B cell (primary cell): ENCODE measurements around the gene MTX1. TPM values are rescaled to one million over a fixed set of nuclear protein-coding genes. Genes with fewer than 3 reads are reported as not detected.

Source experiments
- ATAC-seq: fragments of 200-7000 bp; cut with Tn5 transposase; one replicate; pipeline ENCODE4 v1.10.0; 2021; ENCODE audit warnings: low read depth, mild to moderate bottlenecking, moderate number of reproducible peaks, moderate library complexity
- CTCF ChIA-PET: fragments of 350-600 bp; sonication (Branson Sonifier 250); formaldehyde crosslinking; loops from one replicate; lab custom pipeline; 2021; ENCODE audit warnings: antibody characterized with exemption, inconsistent platforms; lab: Charles Lee
- POLR2A ChIA-PET: fragments of 350-600 bp; sonication (Branson Sonifier 250); formaldehyde crosslinking; loops from one replicate; lab custom pipeline; 2021; ENCODE audit warnings: antibody characterized with exemption; lab: Charles Lee
- DNase-seq: peaks from one replicate; pipeline ENCODE4 v3.0.0; 2013
- H2AFZ ChIP-seq: 2 replicates; pipeline ENCODE4 v1.6.1; 2012; ENCODE audit warnings: mild to moderate bottlenecking, low read depth, low read length; ENCODE audit not compliant: insufficient read depth, poor library complexity, severe bottlenecking
- H3K27ac ChIP-seq, 2 donors: 1 replicate in 1 of 2; 2 replicates in 1 of 2; pipeline ENCODE4 v1.5.1; 2012 to 2013; ENCODE audit warnings: low read length in 2 of 2, mild to moderate bottlenecking in 2 of 2, moderate library complexity in 1 of 2
- H3K27me3 ChIP-seq, 4 experiments: fragments of 200-600 bp in 1 of 4; sonication (generic) in 1 of 4; replicated peaks in 1 of 4; 1 replicate in 2 of 4; 2 replicates in 2 of 4; pipeline versions ENCODE4 v1.6.1 to v1.7.0; 2013 to 2016; ENCODE audit warnings: low read length in 3 of 4, mild to moderate bottlenecking in 2 of 4, mixed read lengths in 1 of 4, moderate library complexity in 1 of 4; ENCODE audit not compliant: insufficient read depth in 4 of 4, control insufficient read depth in 3 of 4; ENCODE audit errors: control extremely low read depth in 1 of 4
- H3K36me3 ChIP-seq, 2 experiments: replicated peaks in 1 of 2; 1 replicate in 1 of 2; 2 replicates in 1 of 2; pipeline versions ENCODE4 v1.6.1 to v1.7.1; 2013; ENCODE audit warnings: low read length in 1 of 2; ENCODE audit not compliant: insufficient read depth in 2 of 2, control insufficient read depth in 1 of 2; ENCODE audit errors: control extremely low read depth in 1 of 2, extremely low read depth in 1 of 2
- H3K4me1 ChIP-seq, 2 donors: fragments of 200-600 bp in 1 of 2; sonication (generic) in 1 of 2; 1 replicate in 1 of 2; 2 replicates in 1 of 2; pipeline versions ENCODE4 v1.5.1 to v1.6.1; 2013 to 2017; ENCODE audit warnings: low read length in 2 of 2; ENCODE audit not compliant: control insufficient read depth in 2 of 2, insufficient read depth in 2 of 2
- H3K4me2 ChIP-seq: replicated peaks from 2 replicates; pipeline ENCODE3; 2012; ENCODE audit warnings: mild to moderate bottlenecking, low read depth, low read length; ENCODE audit not compliant: poor library complexity, severe bottlenecking
- H3K4me3 ChIP-seq, 5 experiments: fragments of 200-600 bp in 1 of 5; sonication (generic) in 1 of 5; 1 replicate in 3 of 5; 2 replicates in 2 of 5; pipeline versions ENCODE4 v1.5.1 to v1.7.0; 2011 to 2016; ENCODE audit warnings: low read length in 4 of 5, mild to moderate bottlenecking in 4 of 5, low read depth in 2 of 5, control low read depth in 1 of 5, moderate library complexity in 1 of 5; ENCODE audit not compliant: insufficient read depth in 1 of 5; ENCODE audit errors: control extremely low read depth in 1 of 5, extremely low read depth in 1 of 5
- H3K79me2 ChIP-seq: fragments of 200-600 bp; sonication (generic); one replicate; pipeline ENCODE4 v1.6.0; 2016; ENCODE audit warnings: low read length; ENCODE audit not compliant: control insufficient read depth, insufficient read depth
- H3K9ac ChIP-seq: fragments of 200-600 bp; sonication (generic); 2 replicates; pipeline ENCODE4 v1.6.1; 2017; ENCODE audit warnings: mild to moderate bottlenecking, low read length, moderate library complexity
- H3K9me3 ChIP-seq, 3 donors: one replicate each; pipeline versions ENCODE4 v1.6.1 to v1.7.1; 2013; ENCODE audit warnings: low read length in 2 of 3; ENCODE audit not compliant: control insufficient read depth in 2 of 3, insufficient read depth in 1 of 3; ENCODE audit errors: control extremely low read depth in 1 of 3
- H4K20me1 ChIP-seq: 2 replicates; pipeline ENCODE4 v1.6.0; 2012; ENCODE audit warnings: mild to moderate bottlenecking, low read length; ENCODE audit not compliant: insufficient read depth, control insufficient read depth, poor library complexity, severe bottlenecking
- H3K27ac Mint-ChIP-seq: one replicate; pipeline ENCODE4 v1.8.0; 2021; ENCODE audit warnings: mixed read lengths
- H3K27me3 Mint-ChIP-seq: one replicate; pipeline ENCODE4 v1.8.0; 2021; ENCODE audit warnings: mixed read lengths
- H3K4me1 Mint-ChIP-seq: one replicate; pipeline ENCODE4 v1.8.0; 2021; ENCODE audit warnings: mixed read lengths
- H3K4me3 Mint-ChIP-seq: one replicate; pipeline ENCODE4 v1.8.0; 2021; ENCODE audit warnings: mixed read lengths
- H3K9me3 Mint-ChIP-seq: one replicate; pipeline ENCODE4 v1.8.0; 2022; ENCODE audit warnings: mixed read lengths; ENCODE audit not compliant: insufficient read depth
- CTCF ChIP-seq: fragments of 200-600 bp; IDR thresholded peaks from one replicate; pipeline ENCODE4 v1.8.0; 2022; ENCODE audit warnings: antibody characterized with exemption, mild to moderate bottlenecking
- EZH2 ChIP-seq: IDR thresholded peaks from 2 replicates; pipeline ENCODE4 v1.6.1; 2012; ENCODE audit warnings: borderline replicate concordance, low read depth, mild to moderate bottlenecking, moderate library complexity, low read length; ENCODE audit not compliant: insufficient read depth, poor library complexity, severe bottlenecking
- WGBS: methylation state at CpG from one replicate; pipeline ENCODE4 v1.1.5; 2013; ENCODE audit warnings: missing lambda C conversion rate; ENCODE audit not compliant: insufficient coverage; 5-methylcytosine and 5-hydroxymethylcytosine counted together
- intact Hi-C: fragments of 100-400 bp; cut with micrococcal nuclease; formaldehyde crosslinking; loops from one replicate; pipeline ENCODE4 v1.10.0; 2022
- polyA plus RNA-seq: library from polyadenylated mRNA; depleted of rRNA; stranded (reverse); fragments of >200 nt; gene quantifications from 2 replicates; pipeline ENCODE4 v1.2.3, GENCODE V29; 2012
- total RNA-seq, 2 donors: library from RNA; stranded (reverse); fragments of 120-200 nt in 1 of 2; gene quantifications; 1 replicate in 1 of 2; 2 replicates in 1 of 2; pipeline versions ENCODE4 v1.2.3 to v1.2.4, GENCODE V29; 2013 to 2022

Gene MTX1
- total and polyA plus RNA-seq, 2 donors (not counting 1 experiment from before 2014, with no cell fraction given), result 19.0 to 40.4 TPM

DNA sequence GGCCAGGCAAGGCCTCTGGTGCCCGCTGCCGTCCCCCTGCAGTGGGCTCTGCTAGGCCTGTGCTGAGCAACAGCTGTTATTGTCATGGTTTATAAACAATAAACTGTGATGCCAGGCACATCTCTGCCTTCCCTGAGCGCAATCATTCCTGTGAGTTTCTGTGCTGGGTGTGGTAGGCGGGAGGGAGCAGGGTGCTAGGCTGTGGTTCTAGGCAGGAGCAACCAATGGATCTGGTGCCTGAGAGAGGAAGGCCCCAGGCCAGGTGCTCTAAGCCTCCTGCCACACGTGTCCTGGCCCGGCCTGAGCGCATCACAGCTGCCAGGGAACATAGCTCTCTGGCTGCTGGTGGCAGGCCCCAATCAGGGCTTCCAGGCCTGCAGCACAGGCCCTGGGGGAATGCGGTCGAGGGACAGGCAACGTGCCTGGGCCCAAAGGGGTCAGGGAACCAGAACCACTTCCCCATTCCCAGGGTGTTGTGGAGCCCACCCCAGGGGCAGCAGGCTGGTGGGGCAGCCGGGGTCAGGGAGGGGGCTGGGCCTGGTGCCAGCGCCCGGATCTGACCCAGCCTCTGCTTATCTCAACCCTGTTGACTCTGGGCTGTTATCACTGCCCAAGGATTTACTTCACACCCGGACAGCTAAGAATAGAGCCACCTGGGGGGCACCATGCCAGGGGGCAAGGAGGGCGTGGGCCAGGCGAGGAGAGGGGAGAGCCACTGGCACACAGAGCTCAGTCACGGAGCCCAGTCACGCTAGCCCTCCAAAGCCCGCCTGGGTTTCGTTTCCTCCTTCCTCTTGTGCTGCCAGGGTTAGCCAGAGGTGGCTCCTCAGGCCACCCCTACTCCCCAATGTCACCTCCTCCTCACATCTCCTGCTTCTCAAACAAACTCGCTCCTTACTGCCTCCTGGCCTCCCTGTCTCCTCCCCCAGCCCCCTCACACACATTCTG lies 23.4 kb upstream of the MTX1 start:
- intact Hi-C loops, result no loop called here
- H2AFZ ChIP-seq, result peak overlapping the region; percentile 40
- H3K9ac ChIP-seq, result no peak overlapping the region
- peak; percentile 97 for ATAC-seq
- Mint-ChIP-seq H3K27ac (peak overlapping the region; percentile 86), H3K27me3 (no peaks in the 10 kb centered on the region), H3K4me1 (peaks cover 28% of the 10 kb centered on the region), H3K4me3 (peak overlapping the region; percentile 23), H3K9me3 (no peaks in the 10 kb centered on the region)
- no peaks in the 10 kb centered on the region for H3K79me2 ChIP-seq
- ChIA-PET POLR2A (interaction anchor here (0.6 to 1.9 kb wide), 6 partner anchors 9 to 49 kb away, joined by 3 to 11 read pairs (median 5); partner anchors contain the start of gene KRTCAP2), CTCF (interaction anchor here (0.8 to 3.2 kb wide), 9 partner anchors 8 to 100 kb away, joined by 3 to 31 read pairs (median 6); partner anchors contain the start of genes KRTCAP2, THBS3 and TRIM46)
- DNase-seq, result peak; percentile 79
- no peaks in the 10 kb centered on the region for H3K27me3 ChIP-seq
- peak overlapping the region; percentile 38 to 41 for H3K27ac ChIP-seq
- WGBS, result 46% methylated on average over 21 of the region's 21 CpGs
- no peaks in the 10 kb centered on the region for H4K20me1 ChIP-seq
- peak overlapping the region in 1 of 5 experiments; percentile 1 for H3K4me3 ChIP-seq
- H3K9me3 ChIP-seq, result no peaks in the 10 kb centered on the region
- no peak for TF ChIP-seq CTCF
- no peak for TF ChIP-seq EZH2
- peak overlapping the region; percentile 59 for H3K4me2 ChIP-seq
- peaks cover 18 to 31% of the 10 kb centered on the region in 2 donors for H3K4me1 ChIP-seq
- H3K36me3 ChIP-seq, result no peaks in the 10 kb centered on the region

DNA sequence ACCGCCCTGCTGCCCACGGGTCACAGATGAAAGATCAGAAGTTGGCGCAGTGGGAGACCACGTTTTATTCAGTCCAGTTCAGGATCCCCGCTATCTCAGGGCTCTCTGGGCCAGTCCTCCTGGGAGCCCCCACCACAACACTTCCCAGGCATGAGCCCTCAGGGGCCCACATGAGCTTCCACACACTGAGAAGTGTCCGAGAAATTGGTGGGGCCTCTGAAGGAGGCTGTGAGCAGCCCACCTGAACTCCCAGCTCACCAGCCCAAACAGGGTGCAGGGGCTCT lies 22.8 kb upstream of the MTX1 start:
- Histone ChIP-seq H2AFZ (peak overlapping the region; percentile 40), H3K9me3 (no peaks in the 10 kb centered on the region), H3K4me2 (peak overlapping the region; percentile 59), H3K4me1 (peaks cover 18 to 31% of the 10 kb centered on the region in 2 donors), H3K4me3 (no peak overlapping the region), H3K27ac (peak overlapping the region; percentile 12 to 41), H4K20me1 (no peaks in the 10 kb centered on the region), H3K79me2 (no peaks in the 10 kb centered on the region), H3K27me3 (no peaks in the 10 kb centered on the region), H3K36me3 (no peaks in the 10 kb centered on the region), H3K9ac (no peak overlapping the region)
- ChIA-PET POLR2A (interaction anchor here (1.0 to 1.9 kb wide), 4 partner anchors 8 to 39 kb away, joined by 3 to 11 read pairs (median 8); partner anchors contain the start of gene KRTCAP2), CTCF (interaction anchor here (1.1 to 3.2 kb wide), 8 partner anchors 8 to 101 kb away, joined by 3 to 31 read pairs (median 7); partner anchors contain the start of genes KRTCAP2, THBS3 and TRIM46)
- intact Hi-C loops, result no loop called here
- no peak for TF ChIP-seq EZH2
- peak; percentile 24 for TF ChIP-seq CTCF
- Mint-ChIP-seq H3K4me1 (peaks cover 28% of the 10 kb centered on the region), H3K9me3 (no peaks in the 10 kb centered on the region), H3K27ac (peak overlapping the region; percentile 86), H3K4me3 (peak overlapping the region; percentile 23), H3K27me3 (no peaks in the 10 kb centered on the region)
- WGBS, result 28% methylated on average over 5 of the region's 6 CpGs
- DNase-seq (no peak), ATAC-seq (peak; percentile 9)
